K562 (cell line): Measurements from ENCODE around the gene SMCHD1. TPM values are rescaled to one million over a fixed set of nuclear protein-coding genes. Genes with fewer than 3 reads are reported as not detected.
"Not testable (repeated sequence)": the region's sequence is repeated elsewhere in the genome, so short reads cannot be mapped to it uniquely, and the experiment has no call there.

Source experiments
- ATAC-seq: fragments of 200-7000 bp; cut with Tn5 transposase; 3 replicates; pipeline ENCODE4 v1.9.1; 2020; ENCODE audit warnings: moderate library complexity
- BruUV-seq: library from RNA; stranded (reverse); fragments of 400-500 nt; replicated peaks from 2 replicates; lab custom pipeline; 2021; lab: Mats Ljungman, UMichigan
- CTCF ChIA-PET: fragments of 300-600 bp; formaldehyde crosslinking; extraction: SDS; loops from one replicate; lab custom pipeline; 2021; ENCODE audit warnings: low intra/inter-chr PET ratio; lab: Yijun Ruan, JAX
- POLR2A ChIA-PET: fragments of 300-600, 350-650 bp; sonication (Branson Sonifier 250); formaldehyde crosslinking; extraction: SDS; loops from one replicate; lab custom pipeline; 2021; ENCODE audit warnings: antibody characterized with exemption, inconsistent platforms; lab: Yijun Ruan, JAX
- DNase-seq, 4 experiments: peaks; one replicate each; pipeline versions ENCODE4 v3.0.0 to v3.0.0-alpha.2; 2011 to 2018; ENCODE audit warnings: low spot score in 3 of 4, mixed read lengths in 3 of 4; ENCODE audit errors: extremely low read depth in 1 of 4
- FAIRE-seq: peaks from 2 replicates; lab custom pipeline; 2011; peaks lifted over from hg19 to GRCh38; lab: Jason Lieb, UNC
- H2AFZ ChIP-seq: 2 replicates; pipeline ENCODE4 v1.6.0; 2011; ENCODE audit warnings: low read depth, low read length, control low read depth, inconsistent platforms
- H3K27ac ChIP-seq: fragments of 200-600 bp; 3 replicates; pipeline ENCODE4 v1.8.0; 2011; ENCODE audit warnings: low read depth, mild to moderate bottlenecking, control low read depth, inconsistent platforms, low read length, moderate library complexity, mixed read lengths; ENCODE audit errors: extremely low read depth
- H3K27me3 ChIP-seq, 2 experiments: fragments of 300-600 bp in 1 of 2; 2 replicates in 1 of 2; 3 replicates in 1 of 2; pipeline versions ENCODE4 v1.6.0 to v1.8.0; 2011; ENCODE audit warnings: inconsistent platforms in 2 of 2, low read length in 2 of 2, mild to moderate bottlenecking in 1 of 2, mixed read lengths in 1 of 2, moderate library complexity in 1 of 2; ENCODE audit not compliant: control insufficient read depth in 2 of 2, insufficient read depth in 2 of 2
- H3K36me3 ChIP-seq: fragments of 300-600 bp; 3 replicates; pipeline ENCODE4 v1.8.0; 2011; ENCODE audit warnings: mild to moderate bottlenecking, low read length, inconsistent platforms; ENCODE audit not compliant: control insufficient read depth, insufficient read depth
- H3K4me1 ChIP-seq, 2 experiments: fragments of 200-600 bp in 1 of 2; replicated peaks in 1 of 2; 2 replicates in 1 of 2; 3 replicates in 1 of 2; pipeline versions ENCODE4 v1.5.1 to v1.8.0; 2011; ENCODE audit warnings: inconsistent platforms in 2 of 2, low read length in 2 of 2, mild to moderate bottlenecking in 1 of 2, mixed read lengths in 1 of 2, moderate library complexity in 1 of 2; ENCODE audit not compliant: control insufficient read depth in 2 of 2, insufficient read depth in 2 of 2
- H3K4me2 ChIP-seq: 2 replicates; pipeline ENCODE4 v1.6.1; 2011; ENCODE audit warnings: low read length, control low read depth, inconsistent platforms, mixed read lengths; ENCODE audit not compliant: insufficient read depth
- H3K4me3 ChIP-seq: fragments of 200-600 bp; sonication (generic), shearing (Covaris generic); 2 replicates; pipeline ENCODE4 v1.5.1; 2016; ENCODE audit warnings: control low read depth, inconsistent platforms
- H3K79me2 ChIP-seq: fragments of 200-600 bp; 3 replicates; pipeline ENCODE4 v1.8.0; 2011; ENCODE audit warnings: low read length, inconsistent platforms; ENCODE audit not compliant: control insufficient read depth, insufficient read depth
- H3K9ac ChIP-seq, 2 experiments: 2 replicates each; pipeline versions ENCODE4 v1.6.0 to v1.6.1; 2011; ENCODE audit warnings: low read depth in 2 of 2, low read length in 2 of 2, control low read depth in 1 of 2, inconsistent platforms in 1 of 2, mild to moderate bottlenecking in 1 of 2, mixed read lengths in 1 of 2; ENCODE audit not compliant: insufficient read depth in 1 of 2
- H3K9me1 ChIP-seq: one replicate; pipeline ENCODE4 v1.6.0; 2011; ENCODE audit warnings: inconsistent platforms, mild to moderate bottlenecking, low read length, moderate library complexity; ENCODE audit not compliant: control insufficient read depth, insufficient read depth
- H3K9me3 ChIP-seq: replicated peaks from 2 replicates; pipeline ENCODE4 v1.5.1; 2011; ENCODE audit warnings: low read depth, low read length, inconsistent platforms; ENCODE audit not compliant: control insufficient read depth, insufficient read depth
- H4K20me1 ChIP-seq: replicated peaks from 2 replicates; pipeline ENCODE4 v1.6.1; 2011; ENCODE audit warnings: low read length, inconsistent platforms, mixed read lengths; ENCODE audit not compliant: control insufficient read depth, insufficient read depth
- BCOR ChIP-seq: fragments of 450-650 bp; IDR thresholded peaks from 2 replicates; pipeline ENCODE4 v1.6.1; 2016
- HDAC1 ChIP-seq, 2 experiments: fragments of 450-650 bp; IDR thresholded peaks; 2 replicates each; pipeline ENCODE4 v1.6.1; 2016 to 2017; ENCODE audit warnings: inconsistent platforms in 1 of 2, mild to moderate bottlenecking in 1 of 2, moderate library complexity in 1 of 2
- KDM1A ChIP-seq, 2 experiments: fragments of 450-650 bp; IDR thresholded peaks; 2 replicates each; pipeline ENCODE4 v1.6.1; 2016; ENCODE audit warnings: mild to moderate bottlenecking in 2 of 2
- POLR2A ChIP-seq: fragments of 450-650 bp; conservative IDR thresholded peaks from 2 replicates; pipeline ENCODE4 v1.6.1; 2016
- POLR2B ChIP-seq: fragments of 450-650 bp; IDR thresholded peaks from 2 replicates; pipeline ENCODE4 v1.6.1; 2018; ENCODE audit warnings: low read depth; ENCODE audit not compliant: partially characterized antibody
- SMARCA5 ChIP-seq: fragments of 450-650 bp; IDR thresholded peaks from 2 replicates; pipeline ENCODE4 v1.6.1; 2016
- SUPT5H ChIP-seq: fragments of 450-650 bp; IDR thresholded peaks from 2 replicates; pipeline ENCODE4 v1.6.1; 2016
- TEAD4 ChIP-seq, 2 experiments: sonication (generic) in 1 of 2; formaldehyde crosslinking in 1 of 2; IDR thresholded peaks; 2 replicates each; pipeline versions ENCODE4 v1.6.1 to v1.8.0; 2012 to 2022; ENCODE audit warnings: borderline replicate concordance in 1 of 2, inconsistent platforms in 1 of 2, low read length in 1 of 2, mild to moderate bottlenecking in 1 of 2, missing genetic modification reagents in 1 of 2
- ZNF146 ChIP-seq: IDR thresholded peaks from one replicate; pipeline ENCODE4 v1.6.1; 2018; ENCODE audit warnings: missing compliant biosample characterization; ENCODE audit not compliant: unreplicated experiment
- ZNF318 ChIP-seq, 2 experiments: fragments of 450-650 bp; IDR thresholded peaks; 2 replicates each; pipeline ENCODE4 v1.6.1; 2016; ENCODE audit warnings: mild to moderate bottlenecking in 2 of 2, borderline replicate concordance in 1 of 2, low read depth in 1 of 2, moderate library complexity in 1 of 2
- WGBS: fragments of 100-300 bp; shearing (Covaris generic); methylation state at CpG from one replicate; pipeline ENCODE4 v1.1.6; 2016; ENCODE audit warnings: low coverage, mixed read lengths; ENCODE audit not compliant: insufficient coverage; ENCODE audit errors: missing lambda C conversion rate; 5-methylcytosine and 5-hydroxymethylcytosine counted together
- in situ Hi-C: fragments of 300-500 bp; cut with MboI; formaldehyde crosslinking; loops from 4 replicates; pipeline ENCODE4 v1.15.0; 2018; ENCODE audit warnings: inconsistent platforms, mixed read lengths
- intact Hi-C: fragments of 100-400 bp; cut with micrococcal nuclease; formaldehyde crosslinking; loops from 2 replicates; pipeline ENCODE4 v1.14.2; 2022
- polyA plus RNA-seq, 8 experiments: library from polyadenylated mRNA; depleted of rRNA in 4 of 8; stranded (reverse) in 5 of 8; unstranded in 3 of 8; fragments of >200 nt; fragmentation: Nextera tagmentation in 2 of 8; fragmentation: Illumina TruSeq in 1 of 8; extraction: Ambion mirVana in 2 of 8; extraction: Trizol in 1 of 8; gene quantifications; 2 replicates each; pipeline versions ENCODE4 v1.2.1 to v1.2.3, GENCODE V29; 2011 to 2014; ENCODE audit warnings: inconsistent platforms in 1 of 8, missing spikeins in 1 of 8
- total RNA-seq, 7 experiments: library from RNA; depleted of rRNA in 6 of 7; stranded (reverse); fragments of >200 nt in 6 of 7; fragmentation: Illumina TruSeq in 2 of 7; extraction: Trizol in 2 of 7; gene quantifications; 2 replicates each; pipeline versions ENCODE4 v1.2.1 to v1.2.3, GENCODE V29; 2011 to 2021; ENCODE audit warnings: low replicate concordance in 1 of 7

The SMCHD1 gene
- total and polyA plus RNA-seq, 9 of the 15 experiments (the other 6 are each of a cell fraction or from before 2014, with no cell fraction given) = 6.3 to 144 (median 72.7) TPM

- H2AFZ ChIP-seq; H3K9me3 ChIP-seq; in situ Hi-C loops; H3K9me1 ChIP-seq; FAIRE-seq; ATAC-seq; CTCF ChIA-PET; POLR2A ChIA-PET; H3K27me3 ChIP-seq; H3K4me3 ChIP-seq; DNase-seq; H3K27ac ChIP-seq; H3K4me2 ChIP-seq; BruUV-seq; intact Hi-C loops; H3K9ac ChIP-seq; TF ChIP-seq TEAD4 (IDR thresholded peaks at IDR 0.05; ENCODE audit: low read length): not testable (repeated sequence)
- Histone ChIP-seq H4K20me1 (peaks cover 27% of the 10 kb centered on the region; the same call in 1 of the 2 replicates), H3K36me3 (peaks cover 25% of the 10 kb centered on the region), H3K4me1 (peaks cover 9 to 16% of the 10 kb centered on the region in 2 experiments; a peak in 3 of 5 replicates), H3K79me2 (peaks cover 97% of the 10 kb centered on the region)
- TF ChIP-seq HDAC1 (IDR thresholded peaks at IDR 0.05) (0 out of 4 replicates have a peak, but pooled peaks of 1 of the 2 experiments have one; percentile 9), BCOR (peak; percentile 77), ZNF146 (CRISPR knock-in tag) (peak; percentile 89), SMARCA5 (peak; percentile 31; the same call in 1 of the 2 replicates), TEAD4 (CRISPR knock-in tag; IDR thresholded peaks at IDR 0.05; ENCODE audit: borderline replicate concordance) (0 out of 2 replicates have a peak, but pooled peaks have one; percentile 46), POLR2B (peak; percentile 20), SUPT5H (peak; percentile 34; the same call in 1 of the 2 replicates), KDM1A (IDR thresholded peaks at IDR 0.05) (peak; percentile 43 to 63; a peak in 3 of 4 replicates), POLR2A (0 out of 2 replicates have a peak, but pooled peaks have one; percentile 19), ZNF318 (IDR thresholded peaks at IDR 0.05; ENCODE audit: borderline replicate concordance in 1 of 2, low read depth in 1 of 2) (0 out of 4 replicates have a peak, but pooled peaks of 1 of the 2 experiments have one; percentile 42)
- 95% methylated on average over 3 of the region's 3 CpGs for WGBS
These were observed 5.3 kb downstream of the SMCHD1 start for GRCh38 chr18:2660849-2661248.
